ENCODE measurements around the gene ZFYVE1. TPM values are rescaled to one million over a fixed set of nuclear protein-coding genes. Genes with fewer than 3 reads are reported as not detected.

ZFYVE1 gene
- total and polyA plus RNA-seq, 10 of the 15 experiments (the other 5 are each of a cell fraction or from before 2014, with no cell fraction given): 1.2 to 13.3 (median 6.4) TPM

DNA sequence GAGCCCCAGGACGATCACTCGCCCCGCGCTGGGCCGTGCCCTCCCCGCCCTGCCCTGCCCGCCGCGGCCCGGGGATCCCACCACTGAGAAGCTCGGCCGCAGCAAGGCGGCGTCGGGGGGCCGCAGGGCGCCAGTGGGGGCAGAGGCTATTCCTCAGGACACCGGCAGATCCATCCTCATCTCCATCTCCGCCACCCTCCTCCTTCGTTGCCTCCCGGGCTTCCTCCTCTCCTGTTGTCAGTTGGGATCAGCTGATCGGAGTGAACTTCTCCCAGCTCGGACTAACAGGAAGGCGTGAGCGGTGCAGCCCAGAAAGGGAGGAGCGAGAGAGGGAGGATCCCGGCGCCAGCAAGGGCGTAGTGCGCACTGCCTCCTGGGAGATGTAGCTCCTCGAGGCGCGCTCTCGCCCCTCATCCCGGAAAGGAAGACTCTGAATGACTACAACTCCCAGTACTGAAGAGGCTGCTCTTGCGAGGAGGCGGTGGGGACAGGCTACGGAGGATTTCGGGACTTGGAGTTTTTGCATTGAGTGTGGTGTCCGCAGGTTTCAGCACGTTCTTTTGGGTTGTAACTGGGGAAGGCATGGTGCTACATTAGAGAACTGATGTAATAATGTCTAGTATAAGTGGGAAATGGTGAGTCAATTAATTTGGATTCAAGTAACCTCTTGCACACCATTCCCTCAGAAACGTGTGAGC is at the start of gene ZFYVE1 (continued):
- no peak for TF ChIP-seq BCL3 (IDR thresholded peaks at IDR 0.05; ENCODE audit: borderline replicate concordance, insufficient read depth, low read depth, low read length, poor library complexity, severe bottlenecking)
- TF ChIP-seq MTA2 (IDR thresholded peaks at IDR 0.05; ENCODE audit: low read depth): 0 out of 2 replicates have a peak, but pooled peaks have one; percentile 24
- TF ChIP-seq, protein P1, sequence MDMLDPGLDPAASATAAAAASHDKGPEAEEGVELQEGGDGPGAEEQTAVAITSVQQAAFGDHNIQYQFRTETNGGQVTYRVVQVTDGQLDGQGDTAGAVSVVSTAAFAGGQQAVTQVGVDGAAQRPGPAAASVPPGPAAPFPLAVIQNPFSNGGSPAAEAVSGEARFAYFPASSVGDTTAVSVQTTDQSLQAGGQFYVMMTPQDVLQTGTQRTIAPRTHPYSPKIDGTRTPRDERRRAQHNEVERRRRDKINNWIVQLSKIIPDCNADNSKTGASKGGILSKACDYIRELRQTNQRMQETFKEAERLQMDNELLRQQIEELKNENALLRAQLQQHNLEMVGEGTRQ (IDR thresholded peaks at IDR 0.05; ENCODE audit: borderline replicate concordance, low read depth, low read length): peak; percentile 12; the same call in 1 of the 2 replicates
- TF ChIP-seq MXI1 (IDR thresholded peaks at IDR 0.05; ENCODE audit: low read depth, low read length): peak; percentile 77
- TF ChIP-seq WRNIP1 (IDR thresholded peaks at IDR 0.05; ENCODE audit: borderline replicate concordance, low read depth, low read length): peak; percentile 75; the same call in 1 of the 2 replicates
- no peak for TF ChIP-seq MYB (IDR thresholded peaks at IDR 0.05; ENCODE audit: borderline replicate concordance, low read depth, low read length)
- TF ChIP-seq, protein P2, sequence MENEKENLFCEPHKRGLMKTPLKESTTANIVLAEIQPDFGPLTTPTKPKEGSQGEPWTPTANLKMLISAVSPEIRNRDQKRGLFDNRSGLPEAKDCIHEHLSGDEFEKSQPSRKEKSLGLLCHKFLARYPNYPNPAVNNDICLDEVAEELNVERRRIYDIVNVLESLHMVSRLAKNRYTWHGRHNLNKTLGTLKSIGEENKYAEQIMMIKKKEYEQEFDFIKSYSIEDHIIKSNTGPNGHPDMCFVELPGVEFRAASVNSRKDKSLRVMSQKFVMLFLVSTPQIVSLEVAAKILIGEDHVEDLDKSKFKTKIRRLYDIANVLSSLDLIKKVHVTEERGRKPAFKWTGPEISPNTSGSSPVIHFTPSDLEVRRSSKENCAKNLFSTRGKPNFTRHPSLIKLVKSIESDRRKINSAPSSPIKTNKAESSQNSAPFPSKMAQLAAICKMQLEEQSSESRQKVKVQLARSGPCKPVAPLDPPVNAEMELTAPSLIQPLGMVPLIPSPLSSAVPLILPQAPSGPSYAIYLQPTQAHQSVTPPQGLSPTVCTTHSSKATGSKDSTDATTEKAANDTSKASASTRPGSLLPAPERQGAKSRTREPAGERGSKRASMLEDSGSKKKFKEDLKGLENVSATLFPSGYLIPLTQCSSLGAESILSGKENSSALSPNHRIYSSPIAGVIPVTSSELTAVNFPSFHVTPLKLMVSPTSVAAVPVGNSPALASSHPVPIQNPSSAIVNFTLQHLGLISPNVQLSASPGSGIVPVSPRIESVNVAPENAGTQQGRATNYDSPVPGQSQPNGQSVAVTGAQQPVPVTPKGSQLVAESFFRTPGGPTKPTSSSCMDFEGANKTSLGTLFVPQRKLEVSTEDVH (IDR thresholded peaks at IDR 0.05; ENCODE audit: low read depth, partially characterized antibody): peak; percentile 55
- TF ChIP-seq ZNF24 (IDR thresholded peaks at IDR 0.05): 0 out of 2 replicates have a peak, but pooled peaks have one; percentile 32
- TF ChIP-seq GABPA (IDR thresholded peaks at IDR 0.05; ENCODE audit: low read depth): peak; percentile 83
- TF ChIP-seq KLF5 (IDR thresholded peaks at IDR 0.05; ENCODE audit: partially characterized antibody): peak; percentile 47
- TF ChIP-seq HCFC1 (IDR thresholded peaks at IDR 0.05; ENCODE audit: low read length): peak; percentile 99
- TF ChIP-seq SIN3A (IDR thresholded peaks at IDR 0.05; ENCODE audit: low read depth, low read length): peak; percentile 92
- TF ChIP-seq POLR2AphosphoS2 (IDR thresholded peaks at IDR 0.05; ENCODE audit: low read depth, low read length): peak; percentile 68; the same call in 1 of the 2 replicates
- TF ChIP-seq CHD2 (IDR thresholded peaks at IDR 0.05; ENCODE audit: borderline replicate concordance, low read depth, low read length): peak; percentile 84
- TF ChIP-seq STAT3 (IDR thresholded peaks at IDR 0.05; ENCODE audit: low read depth, low read length): no peak
- TF ChIP-seq PKNOX1 (IDR thresholded peaks at IDR 0.05): peak; percentile 38
- no peak for TF ChIP-seq SUPT20H (IDR thresholded peaks at IDR 0.05; ENCODE audit: borderline replicate concordance, control insufficient read depth, low read depth, low read length)
- peak; percentile 98 for TF ChIP-seq TARDBP (IDR thresholded peaks at IDR 0.05; ENCODE audit: borderline replicate concordance)
- no peak for TF ChIP-seq PAX8 (IDR thresholded peaks at IDR 0.05)
- peak; percentile 100 for TF ChIP-seq SIX5 (IDR thresholded peaks at IDR 0.05; ENCODE audit: low read depth, low read length, severe bottlenecking)
- TF ChIP-seq GATAD2B (conservative IDR thresholded peaks at IDR 0.05; ENCODE audit: low read depth): peak; percentile 68
- peak; percentile 78 for TF ChIP-seq POLR2A (IDR thresholded peaks at IDR 0.05; ENCODE audit: low read depth, low read length)
- no peak for TF ChIP-seq ASH2L (IDR thresholded peaks at IDR 0.05; ENCODE audit: borderline replicate concordance, low read depth)

Data from GM12878 (cell line).